CD4-positive, alpha-beta T cell (primary cell): ENCODE data around the gene WDR37. TPM values are rescaled to one million over a fixed set of nuclear protein-coding genes. Genes with fewer than 3 reads are reported as not detected.

Experiments
- ATAC-seq: fragments of 200-7000 bp; cut with Tn5 transposase; one replicate; pipeline ENCODE4 v1.10.0; 2022; ENCODE audit warnings: mild to moderate bottlenecking; ENCODE audit not compliant: poor library complexity
- CTCF ChIA-PET: fragments of 350-600 bp; sonication (Branson Sonifier 250); formaldehyde crosslinking; loops from one replicate; lab custom pipeline; 2021; ENCODE audit warnings: antibody characterized with exemption, inconsistent platforms; lab: Charles Lee
- POLR2A ChIA-PET: fragments of 350-600 bp; sonication (Branson Sonifier 250); formaldehyde crosslinking; loops from one replicate; lab custom pipeline; 2021; ENCODE audit warnings: antibody characterized with exemption, inconsistent platforms; lab: Charles Lee
- DNase-seq, 14 experiments: peaks; one replicate each; pipeline ENCODE4 v3.0.0-alpha.2; 2013 to 2020; ENCODE audit warnings: mixed read lengths in 2 of 14
- H3K27ac ChIP-seq, 2 donors: one replicate each; pipeline versions ENCODE4 v1.5.1 to v1.7.0; 2013; ENCODE audit warnings: low read length in 2 of 2, low read depth in 1 of 2, mild to moderate bottlenecking in 1 of 2
- H3K27me3 ChIP-seq, 2 experiments: 1 replicate in 1 of 2; 2 replicates in 1 of 2; pipeline versions ENCODE4 v1.6.1 to v1.7.0; 2013; ENCODE audit warnings: low read length in 2 of 2, control low read depth in 1 of 2, mild to moderate bottlenecking in 1 of 2, moderate library complexity in 1 of 2; ENCODE audit not compliant: insufficient read depth in 2 of 2, control insufficient read depth in 1 of 2
- H3K36me3 ChIP-seq: one replicate; pipeline ENCODE4 v1.6.1; 2013; ENCODE audit warnings: low read length, control low read depth; ENCODE audit not compliant: insufficient read depth
- H3K4me1 ChIP-seq: one replicate; pipeline ENCODE4 v1.6.1; 2013; ENCODE audit warnings: low read length, control low read depth; ENCODE audit not compliant: insufficient read depth
- H3K4me3 ChIP-seq: one replicate; pipeline ENCODE4 v1.5.1; 2013; ENCODE audit warnings: mild to moderate bottlenecking, low read length, moderate library complexity
- H3K9me3 ChIP-seq, 2 experiments: 1 replicate in 1 of 2; 2 replicates in 1 of 2; pipeline versions ENCODE4 v1.6.1 to v1.7.0; 2013; ENCODE audit warnings: low read length in 2 of 2, mild to moderate bottlenecking in 2 of 2, control low read depth in 1 of 2, moderate library complexity in 1 of 2; ENCODE audit not compliant: control insufficient read depth in 1 of 2, insufficient read depth in 1 of 2
- H3K27ac Mint-ChIP-seq: one replicate; pipeline ENCODE4 v1.8.0; 2020; ENCODE audit warnings: mixed read lengths
- H3K27me3 Mint-ChIP-seq: one replicate; pipeline ENCODE4 v1.8.0; 2021; ENCODE audit warnings: mixed read lengths
- H3K36me3 Mint-ChIP-seq: one replicate; pipeline ENCODE4 v1.8.0; 2021; ENCODE audit warnings: low read depth, mixed read lengths
- H3K4me1 Mint-ChIP-seq: one replicate; pipeline ENCODE4 v1.8.0; 2021; ENCODE audit warnings: low read depth, mixed read lengths
- H3K4me3 Mint-ChIP-seq: one replicate; pipeline ENCODE4 v1.8.0; 2020; ENCODE audit warnings: mild to moderate bottlenecking, mixed read lengths
- H3K9me3 Mint-ChIP-seq: one replicate; pipeline ENCODE4 v1.8.0; 2020; ENCODE audit warnings: mixed read lengths
- intact Hi-C, 2 experiments: fragments of 100-400 bp; cut with DNase I in 1 of 2; cut with micrococcal nuclease in 1 of 2; formaldehyde crosslinking; loops; one replicate each; pipeline versions ENCODE4 v1.15.1 to v1.9.0; 2023 to 2025; cut with DNase I, micrococcal nuclease
- total RNA-seq, 174 experiments: library from RNA in 2 of 174; stranded (reverse) in 2 of 174; gene quantifications; one replicate each; pipeline ENCODE4 v1.2.3 and lab custom pipeline; 2021 to 2026
- TF ChIP-seq, protein P1 (sequence below): fragments of 200-600 bp; IDR thresholded peaks from one replicate; pipeline ENCODE4 v1.8.0; 2022; ENCODE audit warnings: antibody characterized with exemption, mild to moderate bottlenecking

WDR37 gene
- total RNA-seq, 2 experiments from 2014 or later: 17.0 to 17.7 TPM

DNA sequence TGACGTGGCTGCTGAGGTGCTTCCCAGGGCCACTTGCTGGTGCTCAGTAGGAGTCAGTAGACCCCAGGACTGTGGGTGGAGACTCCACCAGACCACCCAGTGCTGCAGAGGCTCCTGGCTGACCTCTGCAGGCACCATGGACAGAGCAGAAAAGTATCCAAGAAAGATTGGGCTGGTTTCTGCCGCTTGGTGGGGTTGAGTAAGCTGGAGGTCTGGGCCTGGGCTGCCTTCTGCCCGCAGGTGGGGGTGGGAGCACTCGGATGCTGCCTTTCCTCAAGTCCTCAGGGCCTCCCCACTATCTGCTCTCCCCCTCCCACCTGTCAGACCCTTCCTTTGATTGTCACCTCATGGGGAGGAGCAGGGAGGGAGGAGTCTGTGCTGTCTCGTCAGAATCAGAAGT lies 91.6 kb downstream of the WDR37 start:
- Mint-ChIP-seq H3K27ac (no peak overlapping the region), H3K4me1 (peaks cover 5% of the 10 kb centered on the region), H3K9me3 (peaks cover 6% of the 10 kb centered on the region), H3K27me3 (peaks cover 9% of the 10 kb centered on the region), H3K36me3 (no peaks in the 10 kb centered on the region), H3K4me3 (no peak overlapping the region)
- no peak overlapping the region for H3K27ac ChIP-seq
- CTCF ChIA-PET: no interaction called here
- intact Hi-C loops: no loop called here
- peaks cover 7 to 13% of the 10 kb centered on the region in 2 experiments for H3K9me3 ChIP-seq
- DNase-seq: no peak
- peaks cover 6% of the 10 kb centered on the region for H3K4me1 ChIP-seq
- TF ChIP-seq, protein P1, sequence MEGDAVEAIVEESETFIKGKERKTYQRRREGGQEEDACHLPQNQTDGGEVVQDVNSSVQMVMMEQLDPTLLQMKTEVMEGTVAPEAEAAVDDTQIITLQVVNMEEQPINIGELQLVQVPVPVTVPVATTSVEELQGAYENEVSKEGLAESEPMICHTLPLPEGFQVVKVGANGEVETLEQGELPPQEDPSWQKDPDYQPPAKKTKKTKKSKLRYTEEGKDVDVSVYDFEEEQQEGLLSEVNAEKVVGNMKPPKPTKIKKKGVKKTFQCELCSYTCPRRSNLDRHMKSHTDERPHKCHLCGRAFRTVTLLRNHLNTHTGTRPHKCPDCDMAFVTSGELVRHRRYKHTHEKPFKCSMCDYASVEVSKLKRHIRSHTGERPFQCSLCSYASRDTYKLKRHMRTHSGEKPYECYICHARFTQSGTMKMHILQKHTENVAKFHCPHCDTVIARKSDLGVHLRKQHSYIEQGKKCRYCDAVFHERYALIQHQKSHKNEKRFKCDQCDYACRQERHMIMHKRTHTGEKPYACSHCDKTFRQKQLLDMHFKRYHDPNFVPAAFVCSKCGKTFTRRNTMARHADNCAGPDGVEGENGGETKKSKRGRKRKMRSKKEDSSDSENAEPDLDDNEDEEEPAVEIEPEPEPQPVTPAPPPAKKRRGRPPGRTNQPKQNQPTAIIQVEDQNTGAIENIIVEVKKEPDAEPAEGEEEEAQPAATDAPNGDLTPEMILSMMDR: no peak
- ATAC-seq: no peak
- no peak overlapping the region for H3K4me3 ChIP-seq
- no peaks in the 10 kb centered on the region for H3K36me3 ChIP-seq
- H3K27me3 ChIP-seq: peaks cover 0 to 2% of the 10 kb centered on the region in 2 experiments
- POLR2A ChIA-PET: no interaction called here

GRCh38 chr10:1148855-1149605 lies 92.8 kb downstream of the WDR37 start:
- Mint-ChIP-seq H3K36me3 (no peaks in the 10 kb centered on the region), H3K9me3 (peaks cover 6% of the 10 kb centered on the region), H3K4me3 (no peak overlapping the region), H3K27ac (no peak overlapping the region), H3K4me1 (peaks cover 5% of the 10 kb centered on the region), H3K27me3 (peaks cover 6% of the 10 kb centered on the region)
- Histone ChIP-seq H3K4me1 (peaks cover 6% of the 10 kb centered on the region), H3K4me3 (no peak overlapping the region), H3K27ac (no peak overlapping the region), H3K27me3 (peaks cover 0 to 2% of the 10 kb centered on the region in 2 experiments), H3K36me3 (no peaks in the 10 kb centered on the region), H3K9me3 (peaks cover 7 to 13% of the 10 kb centered on the region in 2 experiments)
- ATAC-seq: no peak
- CTCF ChIA-PET: no interaction called here
- POLR2A ChIA-PET: no interaction called here
- intact Hi-C loops: no loop called here
- DNase-seq: no peak
- TF ChIP-seq, protein P1: no peak

DNA sequence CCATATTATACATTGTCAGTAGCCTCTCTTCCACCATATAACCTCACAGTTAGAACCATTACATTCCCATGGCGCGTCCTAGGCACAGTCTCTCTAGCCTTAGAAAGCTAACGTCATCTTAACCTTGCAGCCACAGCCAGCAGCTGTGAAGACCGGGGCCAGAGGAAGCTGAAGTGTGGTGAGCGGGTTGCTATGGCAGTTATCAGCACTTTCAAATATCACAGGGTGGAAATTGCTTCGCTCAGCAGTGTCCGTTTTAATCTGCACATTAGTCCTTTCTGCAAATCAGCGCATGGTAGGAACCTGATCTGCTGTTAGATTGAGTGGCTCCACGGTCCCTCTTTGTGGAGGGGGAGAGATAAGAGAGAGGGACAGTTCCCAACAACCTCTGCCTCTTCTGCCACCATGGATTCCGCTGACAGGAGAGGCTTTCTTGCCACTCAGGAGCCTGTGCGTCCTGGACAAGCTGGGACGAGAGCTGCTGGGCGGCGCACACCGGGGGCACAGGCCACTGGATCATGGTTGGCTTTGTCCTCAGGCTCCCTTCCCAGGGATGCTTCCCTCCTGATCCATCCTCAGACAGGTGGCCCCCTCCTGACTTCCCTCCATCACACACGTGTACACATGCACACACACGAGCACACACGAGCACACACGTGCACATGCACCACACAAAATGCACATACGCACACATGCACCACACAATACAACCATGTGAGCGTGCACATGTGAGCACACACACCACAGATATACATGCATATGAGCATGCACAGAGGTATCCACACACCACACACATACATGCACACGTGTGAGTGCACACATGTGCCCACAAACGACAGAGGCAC lies 93.8 kb downstream of the WDR37 start:
- Mint-ChIP-seq H3K9me3 (peaks cover 6% of the 10 kb centered on the region), H3K36me3 (no peaks in the 10 kb centered on the region), H3K4me3 (no peak overlapping the region), H3K4me1 (peaks cover 5% of the 10 kb centered on the region), H3K27ac (no peak overlapping the region), H3K27me3 (no peaks in the 10 kb centered on the region)
- H3K4me3 ChIP-seq: no peak overlapping the region
- ChIA-PET CTCF (no interaction called here), POLR2A (no interaction called here)
- intact Hi-C loops: no loop called here
- TF ChIP-seq, protein P1: no peak
- peaks cover 7 to 13% of the 10 kb centered on the region in 2 experiments for H3K9me3 ChIP-seq
- no peak overlapping the region for H3K27ac ChIP-seq
- peaks cover 0 to 2% of the 10 kb centered on the region in 2 experiments for H3K27me3 ChIP-seq
- DNase-seq (peak in 3 of 14 experiments; percentile 7 to 68 (median 11)), ATAC-seq (no peak)
- H3K4me1 ChIP-seq: peaks cover 6% of the 10 kb centered on the region
- H3K36me3 ChIP-seq: no peaks in the 10 kb centered on the region
